OCI-LY1 (cell line): Measurements from ENCODE around the gene ZBTB20.

Source experiments
- H2AFZ ChIP-seq: fragments of 200-600 bp; sonication (generic), shearing (Covaris generic); 2 replicates; pipeline ENCODE4 v1.6.0; 2014; ENCODE audit warnings: antibody characterized with exemption, mild to moderate bottlenecking, low read length
- H3F3A ChIP-seq: fragments of 200-600 bp; sonication (generic), shearing (Covaris generic); 2 replicates; pipeline ENCODE4 v1.6.0; 2014; ENCODE audit warnings: mild to moderate bottlenecking, antibody characterized with exemption, low read length, moderate library complexity; ENCODE audit not compliant: insufficient read depth
- H3K27ac ChIP-seq: fragments of 200-600 bp; sonication (generic); 2 replicates; pipeline ENCODE4 v1.5.1; 2014; ENCODE audit warnings: low read length, mixed run types, mild to moderate bottlenecking, low read depth; ENCODE audit not compliant: poor library complexity, severe bottlenecking
- H3K27me3 ChIP-seq: fragments of 200-600 bp; sonication (generic); 2 replicates; pipeline ENCODE4 v1.6.0; 2014; ENCODE audit warnings: antibody characterized with exemption, mild to moderate bottlenecking, low read length, moderate library complexity; ENCODE audit not compliant: insufficient read depth
- H3K36me3 ChIP-seq: fragments of 200-600 bp; sonication (generic); 2 replicates; pipeline ENCODE4 v1.6.1; 2014; ENCODE audit warnings: mild to moderate bottlenecking, antibody characterized with exemption, low read length, moderate library complexity, mixed read lengths; ENCODE audit not compliant: insufficient read depth
- H3K4me1 ChIP-seq: fragments of 200-600 bp; sonication (generic); 2 replicates; pipeline ENCODE4 v1.5.1; 2014; ENCODE audit warnings: mild to moderate bottlenecking, low read length, moderate library complexity; ENCODE audit not compliant: insufficient read depth, severe bottlenecking
- H3K4me2 ChIP-seq: fragments of 200-600 bp; sonication (generic), shearing (Covaris generic); 2 replicates; pipeline ENCODE4 v1.6.1; 2014; ENCODE audit warnings: low read length
- H3K4me3 ChIP-seq: fragments of 200-600 bp; sonication (generic); 2 replicates; pipeline ENCODE4 v1.5.1; 2014; ENCODE audit warnings: low read length, low read depth, mild to moderate bottlenecking, mixed read lengths; ENCODE audit not compliant: poor library complexity, severe bottlenecking
- H3K79me2 ChIP-seq: fragments of 200-600 bp; shearing (Covaris generic); 2 replicates; pipeline ENCODE4 v1.6.1; 2016; ENCODE audit warnings: mixed run types, low read length, mixed read lengths; ENCODE audit not compliant: insufficient read depth
- H3K9ac ChIP-seq: fragments of 200-600 bp; sonication (generic), shearing (Covaris generic); 2 replicates; pipeline ENCODE4 v1.6.1; 2014; ENCODE audit warnings: mild to moderate bottlenecking, low read length, mixed read lengths
- H3K9me2 ChIP-seq: fragments of 200-600 bp; sonication (generic), shearing (Covaris generic); 2 replicates; pipeline ENCODE4 v1.6.1; 2014; ENCODE audit warnings: low read depth, mild to moderate bottlenecking, low read length, mixed read lengths
- H3K9me3 ChIP-seq: fragments of 200-600 bp; shearing (Covaris generic); 2 replicates; pipeline ENCODE4 v1.6.1; 2014; ENCODE audit warnings: low read length, mixed read lengths
- H4K20me1 ChIP-seq: fragments of 200-600 bp; sonication (generic), shearing (Covaris generic); 2 replicates; pipeline ENCODE4 v1.6.0; 2016; ENCODE audit warnings: mild to moderate bottlenecking, low read length; ENCODE audit not compliant: insufficient read depth
- EZH2 ChIP-seq: fragments of 200-600 bp; sonication (generic), shearing (Covaris generic); IDR thresholded peaks from 2 replicates; pipeline ENCODE4 v1.8.0; 2017; ENCODE audit warnings: borderline replicate concordance, mixed run types, mild to moderate bottlenecking, antibody characterized with exemption, low read length, moderate library complexity, mixed read lengths
- TF ChIP-seq, protein P1 (sequence below): fragments of 200-600 bp; sonication (generic), shearing (Covaris generic); IDR thresholded peaks from 2 replicates; pipeline ENCODE4 v1.5.1; 2017; ENCODE audit warnings: mild to moderate bottlenecking, antibody characterized with exemption, low read length, moderate library complexity, mixed read lengths

Gene ZBTB20

DNA sequence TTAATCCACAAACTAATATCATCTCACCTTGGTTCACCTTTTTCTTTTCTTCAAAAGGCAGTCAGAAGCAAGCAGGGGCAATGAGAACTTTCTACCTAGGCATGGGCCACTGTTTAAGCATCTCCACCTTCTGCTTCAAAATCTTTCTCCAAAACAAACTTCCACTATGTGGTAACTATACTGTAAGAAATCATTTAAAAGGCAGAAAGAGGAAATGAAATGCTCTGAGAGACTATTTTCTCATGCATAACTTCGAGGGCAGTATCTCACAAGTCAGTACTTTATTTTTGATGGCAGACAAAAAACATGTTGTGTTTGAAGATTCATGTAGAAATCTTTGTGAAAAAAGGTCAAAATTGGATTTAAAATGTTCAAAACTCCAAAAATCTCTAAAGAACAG, 419.7 kb downstream of the ZBTB20 start:
- H3F3A ChIP-seq = no peaks in the 10 kb centered on the region; the same call in 1 of the 2 replicates
- no peak overlapping the region for H3K4me3 ChIP-seq
- no peaks in the 10 kb centered on the region for H3K4me1 ChIP-seq
- H3K36me3 ChIP-seq = no peaks in the 10 kb centered on the region
- no peaks in the 10 kb centered on the region for H3K9me2 ChIP-seq
- no peaks in the 10 kb centered on the region for H3K79me2 ChIP-seq
- H2AFZ ChIP-seq = no peak overlapping the region
- H3K9me3 ChIP-seq = no peaks in the 10 kb centered on the region
- no peak overlapping the region for H3K4me2 ChIP-seq
- no peaks in the 10 kb centered on the region for H3K27me3 ChIP-seq
- TF ChIP-seq EZH2 = no peak
- TF ChIP-seq, protein P1, sequence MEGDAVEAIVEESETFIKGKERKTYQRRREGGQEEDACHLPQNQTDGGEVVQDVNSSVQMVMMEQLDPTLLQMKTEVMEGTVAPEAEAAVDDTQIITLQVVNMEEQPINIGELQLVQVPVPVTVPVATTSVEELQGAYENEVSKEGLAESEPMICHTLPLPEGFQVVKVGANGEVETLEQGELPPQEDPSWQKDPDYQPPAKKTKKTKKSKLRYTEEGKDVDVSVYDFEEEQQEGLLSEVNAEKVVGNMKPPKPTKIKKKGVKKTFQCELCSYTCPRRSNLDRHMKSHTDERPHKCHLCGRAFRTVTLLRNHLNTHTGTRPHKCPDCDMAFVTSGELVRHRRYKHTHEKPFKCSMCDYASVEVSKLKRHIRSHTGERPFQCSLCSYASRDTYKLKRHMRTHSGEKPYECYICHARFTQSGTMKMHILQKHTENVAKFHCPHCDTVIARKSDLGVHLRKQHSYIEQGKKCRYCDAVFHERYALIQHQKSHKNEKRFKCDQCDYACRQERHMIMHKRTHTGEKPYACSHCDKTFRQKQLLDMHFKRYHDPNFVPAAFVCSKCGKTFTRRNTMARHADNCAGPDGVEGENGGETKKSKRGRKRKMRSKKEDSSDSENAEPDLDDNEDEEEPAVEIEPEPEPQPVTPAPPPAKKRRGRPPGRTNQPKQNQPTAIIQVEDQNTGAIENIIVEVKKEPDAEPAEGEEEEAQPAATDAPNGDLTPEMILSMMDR = no peak
- H3K9ac ChIP-seq = no peak overlapping the region
- no peak overlapping the region for H3K27ac ChIP-seq
- H4K20me1 ChIP-seq = no peaks in the 10 kb centered on the region

- Histone ChIP-seq H3K4me3 (no peak overlapping the region), H4K20me1 (no peaks in the 10 kb centered on the region)
- no peak for TF ChIP-seq EZH2
- TF ChIP-seq, protein P1 = no peak
Observed at GRCh38 chr3:114725966-114726365, 421.1 kb downstream of the ZBTB20 start.

DNA sequence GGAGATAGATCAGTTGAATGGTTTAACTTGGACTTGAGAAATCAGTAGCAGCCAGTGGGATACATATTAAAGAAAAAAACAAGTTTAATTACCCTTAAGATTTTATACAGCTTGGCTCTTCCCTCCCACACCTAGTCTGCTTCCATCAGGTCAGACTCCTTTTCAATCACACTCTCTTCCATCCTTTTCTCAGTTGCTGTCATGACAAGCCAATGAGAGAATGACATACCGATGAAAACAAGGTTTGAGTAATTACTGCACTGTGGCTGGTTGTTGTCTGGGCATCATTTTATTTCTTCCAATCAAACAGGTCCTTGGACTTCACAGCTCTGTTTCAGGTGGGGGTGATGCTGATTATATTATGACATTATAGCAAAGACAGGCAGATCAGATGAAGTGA, 424.6 kb downstream of the ZBTB20 start:
- TF ChIP-seq, protein P1 = no peak
- TF ChIP-seq EZH2 = no peak
- Histone ChIP-seq H3K4me2 (no peak overlapping the region), H3K4me1 (no peaks in the 10 kb centered on the region), H3K79me2 (no peaks in the 10 kb centered on the region), H3K27me3 (no peaks in the 10 kb centered on the region), H4K20me1 (no peaks in the 10 kb centered on the region), H3F3A (no peaks in the 10 kb centered on the region; the same call in 1 of the 2 replicates), H3K36me3 (no peaks in the 10 kb centered on the region), H3K9me3 (no peaks in the 10 kb centered on the region), H3K4me3 (no peak overlapping the region), H3K9ac (no peak overlapping the region), H3K9me2 (no peaks in the 10 kb centered on the region), H2AFZ (no peak overlapping the region), H3K27ac (no peak overlapping the region)

More at GRCh38 chr3:114725966-114726365, 421.1 kb downstream of the ZBTB20 start:
- Histone ChIP-seq H3F3A (no peaks in the 10 kb centered on the region; the same call in 1 of the 2 replicates), H3K9ac (no peak overlapping the region), H2AFZ (no peak overlapping the region), H3K27ac (no peak overlapping the region), H3K27me3 (no peaks in the 10 kb centered on the region), H3K4me2 (no peak overlapping the region), H3K9me2 (no peaks in the 10 kb centered on the region), H3K36me3 (no peaks in the 10 kb centered on the region), H3K4me1 (no peaks in the 10 kb centered on the region), H3K9me3 (no peaks in the 10 kb centered on the region), H3K79me2 (no peaks in the 10 kb centered on the region)
